GM12874 (cell line): Measurements from ENCODE around the gene ZNF578.

Source experiments
- TF ChIP-seq, protein P1 (sequence below): IDR thresholded peaks from 2 replicates; pipeline ENCODE4 v1.5.1; 2011; ENCODE audit warnings: low read depth, mild to moderate bottlenecking, control low read depth, low read length, moderate library complexity; ENCODE audit not compliant: insufficient read depth

Gene ZNF578

DNA sequence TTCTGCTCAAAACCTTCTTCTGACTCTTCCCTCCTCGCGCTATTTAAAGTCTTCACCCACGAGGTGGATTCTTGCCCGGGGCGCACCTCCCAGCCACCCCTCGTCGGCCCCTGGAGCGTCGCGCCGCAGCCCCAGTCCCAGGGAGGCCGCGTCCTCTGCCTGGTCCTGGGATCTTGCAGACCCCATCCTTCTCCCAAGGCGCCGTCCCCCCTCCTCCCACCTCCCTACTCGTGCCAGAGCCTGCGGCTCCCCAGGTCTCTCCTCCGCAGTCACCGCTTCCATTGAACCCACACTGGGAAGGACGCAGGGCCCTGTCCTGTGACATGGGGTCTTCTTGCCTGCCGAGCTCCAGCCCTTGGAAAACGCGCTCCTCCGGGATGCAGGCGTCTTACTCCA is 74.6 kb downstream of the ZNF578 start:
- TF ChIP-seq, protein P1, sequence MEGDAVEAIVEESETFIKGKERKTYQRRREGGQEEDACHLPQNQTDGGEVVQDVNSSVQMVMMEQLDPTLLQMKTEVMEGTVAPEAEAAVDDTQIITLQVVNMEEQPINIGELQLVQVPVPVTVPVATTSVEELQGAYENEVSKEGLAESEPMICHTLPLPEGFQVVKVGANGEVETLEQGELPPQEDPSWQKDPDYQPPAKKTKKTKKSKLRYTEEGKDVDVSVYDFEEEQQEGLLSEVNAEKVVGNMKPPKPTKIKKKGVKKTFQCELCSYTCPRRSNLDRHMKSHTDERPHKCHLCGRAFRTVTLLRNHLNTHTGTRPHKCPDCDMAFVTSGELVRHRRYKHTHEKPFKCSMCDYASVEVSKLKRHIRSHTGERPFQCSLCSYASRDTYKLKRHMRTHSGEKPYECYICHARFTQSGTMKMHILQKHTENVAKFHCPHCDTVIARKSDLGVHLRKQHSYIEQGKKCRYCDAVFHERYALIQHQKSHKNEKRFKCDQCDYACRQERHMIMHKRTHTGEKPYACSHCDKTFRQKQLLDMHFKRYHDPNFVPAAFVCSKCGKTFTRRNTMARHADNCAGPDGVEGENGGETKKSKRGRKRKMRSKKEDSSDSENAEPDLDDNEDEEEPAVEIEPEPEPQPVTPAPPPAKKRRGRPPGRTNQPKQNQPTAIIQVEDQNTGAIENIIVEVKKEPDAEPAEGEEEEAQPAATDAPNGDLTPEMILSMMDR = no peak

DNA sequence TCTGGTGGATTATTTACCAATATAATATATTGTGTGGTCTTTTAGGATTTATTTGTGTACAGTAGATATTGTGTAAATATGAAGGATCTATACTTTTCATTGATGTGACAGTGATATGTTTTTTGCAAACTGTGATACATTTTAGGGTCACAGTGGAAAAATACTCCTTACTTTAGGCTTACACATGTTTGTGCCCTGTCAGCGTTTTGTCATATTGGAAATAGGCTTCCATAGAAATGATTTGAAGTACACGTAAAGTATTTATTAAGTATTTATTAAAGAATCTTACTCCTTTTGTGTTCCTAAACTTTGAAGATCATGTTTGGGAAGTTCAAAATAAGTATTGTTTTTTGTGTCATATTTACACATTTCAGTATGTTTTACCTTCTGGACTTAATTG is 79.1 kb downstream of the ZNF578 start:
- TF ChIP-seq, protein P1 = no peak

DNA sequence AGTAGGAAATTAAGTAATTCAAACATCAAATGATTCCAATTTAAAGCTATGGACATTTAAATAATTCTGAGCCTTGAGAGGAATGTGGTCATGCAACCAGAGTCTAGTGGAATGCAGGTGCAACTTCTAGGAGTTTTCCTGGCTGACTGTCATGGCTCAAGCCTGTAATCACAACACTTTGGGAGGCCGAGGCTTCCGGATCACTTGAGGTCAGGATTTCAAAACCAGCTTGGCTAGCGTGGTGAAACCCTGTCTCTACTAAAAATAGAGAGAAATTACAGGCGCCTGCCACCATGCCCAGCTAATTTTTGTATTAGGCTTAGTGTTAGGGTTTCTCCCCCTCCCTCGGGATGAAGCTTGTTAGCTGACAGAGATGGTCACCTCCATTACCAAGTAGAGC is 80.5 kb downstream of the ZNF578 start:
- TF ChIP-seq, protein P1 = no peak

DNA sequence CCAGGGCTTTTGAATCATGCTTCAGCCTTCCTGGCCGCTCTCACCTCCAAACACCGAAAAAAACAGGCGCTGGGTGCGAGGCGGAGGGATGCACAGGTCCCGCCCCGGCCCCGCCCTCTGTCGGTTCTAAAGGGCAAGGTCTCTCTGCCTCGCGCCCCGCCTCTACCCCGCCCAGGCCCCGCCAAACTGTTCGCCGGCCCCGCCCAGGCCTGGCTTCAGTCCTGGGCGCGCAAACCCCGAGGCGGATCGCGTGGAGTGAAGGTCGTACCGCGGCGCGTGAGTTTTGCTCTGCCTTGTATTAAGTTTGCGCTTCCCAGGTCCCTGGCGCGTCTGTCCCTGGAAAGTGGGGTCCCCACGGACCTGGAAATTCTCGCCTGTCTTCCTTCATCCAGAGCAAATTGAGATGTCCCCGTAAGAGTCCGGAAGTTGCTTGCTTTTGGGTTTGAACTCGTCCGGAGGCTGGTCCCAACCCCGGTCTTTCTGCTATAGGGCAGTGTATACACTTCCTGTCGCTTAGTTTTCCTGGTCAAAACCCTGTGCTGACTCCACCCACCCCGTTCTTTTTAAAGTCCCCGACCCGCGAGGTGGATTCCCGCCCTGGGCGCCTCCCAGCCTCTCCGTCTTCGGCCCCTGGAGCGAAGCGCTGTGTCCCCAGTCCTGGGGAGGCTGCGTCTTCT is 82.6 kb downstream of the ZNF578 start:
- TF ChIP-seq, protein P1 = no peak

DNA sequence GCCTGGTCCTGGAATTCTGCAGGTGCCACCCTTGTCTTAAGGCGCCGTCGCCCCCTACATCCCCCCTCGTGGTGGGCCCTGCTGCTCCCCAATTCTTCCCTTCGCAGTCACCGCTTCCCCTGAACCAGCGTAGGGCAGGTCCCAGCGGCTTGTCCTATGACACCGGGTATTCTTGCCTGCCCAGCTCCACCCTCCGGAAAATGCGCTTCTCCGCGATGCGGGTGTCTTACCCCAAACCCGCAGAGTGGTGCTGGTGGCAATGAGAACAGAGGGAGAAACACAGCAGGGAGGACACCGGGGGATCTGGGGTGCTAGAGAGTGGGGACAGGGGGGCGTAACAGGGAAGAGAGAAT is 83.1 kb downstream of the ZNF578 start:
- TF ChIP-seq, protein P1 = no peak

DNA sequence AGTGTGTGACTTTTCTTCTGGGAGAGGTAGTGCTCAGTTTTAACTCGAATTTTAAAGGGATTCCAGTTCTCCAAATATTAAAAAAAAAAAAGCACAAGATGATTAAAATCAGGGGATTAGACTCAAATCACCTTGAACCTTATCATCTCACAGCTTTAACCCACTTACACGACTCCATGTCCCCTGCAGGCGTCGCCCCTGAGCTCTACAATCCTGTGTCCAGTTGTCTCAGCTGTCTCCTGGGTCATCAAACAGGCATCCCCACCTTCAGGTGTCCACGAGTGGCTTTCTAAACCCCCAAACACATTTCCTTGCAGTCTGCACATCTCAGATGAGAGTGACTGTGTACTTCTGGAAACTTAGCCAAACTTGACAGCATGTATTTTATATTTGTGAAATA is 88.3 kb downstream of the ZNF578 start:
- TF ChIP-seq, protein P1 = no peak

DNA sequence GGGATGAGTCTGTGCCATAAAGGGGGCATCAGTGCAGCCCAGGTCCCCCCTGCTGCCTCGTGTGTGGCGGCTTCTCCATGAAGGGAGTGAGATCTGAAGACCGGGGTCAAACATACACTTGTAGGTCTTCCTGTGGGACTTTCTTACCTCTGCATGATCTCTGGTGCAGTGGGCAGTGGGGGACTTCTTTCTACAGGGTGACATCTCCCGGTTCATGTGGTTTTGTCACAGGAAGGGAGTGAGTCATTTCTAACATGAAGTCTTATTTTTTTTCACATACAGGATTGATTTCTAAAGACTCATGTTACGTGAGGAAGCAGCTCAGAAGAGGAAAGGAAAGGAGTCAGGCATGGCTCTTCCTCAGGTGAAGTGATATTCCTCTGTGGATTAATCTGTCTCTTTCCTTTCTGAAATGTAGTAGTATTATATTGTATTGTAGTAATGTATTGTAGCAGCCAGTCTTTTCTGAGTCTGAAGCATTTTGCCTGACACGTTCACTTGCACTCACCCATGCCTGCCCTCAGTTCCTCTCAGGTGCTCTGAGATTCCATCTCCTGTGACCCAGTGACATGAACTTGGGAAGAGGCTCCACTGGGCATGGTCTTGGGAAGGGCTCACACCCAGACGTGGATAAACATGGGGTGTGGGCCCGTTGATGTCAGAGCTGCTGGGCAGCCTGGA is 89.8 kb downstream of the ZNF578 start:
- TF ChIP-seq, protein P1 = no peak
